Thyroid gland (tissue), 4 donors: Measurements from ENCODE around the gene PRPF40A.

Experiments used
- POLR2A ChIP-seq, 2 donors: fragments of 450-650 bp; IDR thresholded peaks; one replicate each; pipeline ENCODE4 v1.6.1; 2017; ENCODE audit warnings: antibody characterized with exemption in 2 of 2, mild to moderate bottlenecking in 2 of 2, moderate library complexity in 1 of 2
- TF ChIP-seq, protein P1 (sequence below), 6 experiments: fragments of 200-600 bp in 3 of 6; fragments of 450-650 bp in 3 of 6; sonication (generic) in 3 of 6; IDR thresholded peaks; one replicate each; pipeline ENCODE4 v1.5.1; 2016 to 2019; ENCODE audit warnings: antibody characterized with exemption in 6 of 6, mild to moderate bottlenecking in 2 of 6, inconsistent platforms in 1 of 6, moderate library complexity in 1 of 6

DNA sequence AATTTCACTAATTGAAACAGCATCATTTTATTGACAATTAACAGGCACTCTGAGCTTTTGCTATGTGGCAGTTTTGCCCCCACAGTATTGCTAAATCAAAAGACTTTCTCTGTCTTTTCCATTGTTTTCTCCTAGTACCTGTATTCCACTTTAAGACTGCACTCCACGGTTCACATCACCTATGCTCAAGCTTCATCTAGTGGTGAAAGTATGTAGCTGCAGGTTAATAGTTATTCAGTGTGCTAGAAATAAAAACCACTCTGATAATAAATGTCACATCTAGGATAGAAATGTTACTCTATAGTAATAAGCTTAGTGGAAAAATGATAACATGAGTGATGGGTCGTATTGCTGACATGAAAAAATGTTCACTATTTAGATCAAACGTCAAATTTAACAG lies 25.7 kb upstream of the PRPF40A start:
- TF ChIP-seq, protein P1, sequence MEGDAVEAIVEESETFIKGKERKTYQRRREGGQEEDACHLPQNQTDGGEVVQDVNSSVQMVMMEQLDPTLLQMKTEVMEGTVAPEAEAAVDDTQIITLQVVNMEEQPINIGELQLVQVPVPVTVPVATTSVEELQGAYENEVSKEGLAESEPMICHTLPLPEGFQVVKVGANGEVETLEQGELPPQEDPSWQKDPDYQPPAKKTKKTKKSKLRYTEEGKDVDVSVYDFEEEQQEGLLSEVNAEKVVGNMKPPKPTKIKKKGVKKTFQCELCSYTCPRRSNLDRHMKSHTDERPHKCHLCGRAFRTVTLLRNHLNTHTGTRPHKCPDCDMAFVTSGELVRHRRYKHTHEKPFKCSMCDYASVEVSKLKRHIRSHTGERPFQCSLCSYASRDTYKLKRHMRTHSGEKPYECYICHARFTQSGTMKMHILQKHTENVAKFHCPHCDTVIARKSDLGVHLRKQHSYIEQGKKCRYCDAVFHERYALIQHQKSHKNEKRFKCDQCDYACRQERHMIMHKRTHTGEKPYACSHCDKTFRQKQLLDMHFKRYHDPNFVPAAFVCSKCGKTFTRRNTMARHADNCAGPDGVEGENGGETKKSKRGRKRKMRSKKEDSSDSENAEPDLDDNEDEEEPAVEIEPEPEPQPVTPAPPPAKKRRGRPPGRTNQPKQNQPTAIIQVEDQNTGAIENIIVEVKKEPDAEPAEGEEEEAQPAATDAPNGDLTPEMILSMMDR (IDR thresholded peaks at IDR 0.05), result peak in 5 of 6 experiments; percentile 37 to 64 (median 46)
- no peak for TF ChIP-seq POLR2A (IDR thresholded peaks at IDR 0.05)
